Stimulated activated CD4-positive, alpha-beta T cell treated with anti-CD3 and anti-CD28 coated beads, Interleukin-4, amount 100 ng/mL, for 24 hours (primary cell): ENCODE data around the gene NUCKS1.

Experiments used
- DNase-seq: peaks from one replicate; pipeline ENCODE4 v3.0.0-alpha.2; 2020

Gene NUCKS1

DNA sequence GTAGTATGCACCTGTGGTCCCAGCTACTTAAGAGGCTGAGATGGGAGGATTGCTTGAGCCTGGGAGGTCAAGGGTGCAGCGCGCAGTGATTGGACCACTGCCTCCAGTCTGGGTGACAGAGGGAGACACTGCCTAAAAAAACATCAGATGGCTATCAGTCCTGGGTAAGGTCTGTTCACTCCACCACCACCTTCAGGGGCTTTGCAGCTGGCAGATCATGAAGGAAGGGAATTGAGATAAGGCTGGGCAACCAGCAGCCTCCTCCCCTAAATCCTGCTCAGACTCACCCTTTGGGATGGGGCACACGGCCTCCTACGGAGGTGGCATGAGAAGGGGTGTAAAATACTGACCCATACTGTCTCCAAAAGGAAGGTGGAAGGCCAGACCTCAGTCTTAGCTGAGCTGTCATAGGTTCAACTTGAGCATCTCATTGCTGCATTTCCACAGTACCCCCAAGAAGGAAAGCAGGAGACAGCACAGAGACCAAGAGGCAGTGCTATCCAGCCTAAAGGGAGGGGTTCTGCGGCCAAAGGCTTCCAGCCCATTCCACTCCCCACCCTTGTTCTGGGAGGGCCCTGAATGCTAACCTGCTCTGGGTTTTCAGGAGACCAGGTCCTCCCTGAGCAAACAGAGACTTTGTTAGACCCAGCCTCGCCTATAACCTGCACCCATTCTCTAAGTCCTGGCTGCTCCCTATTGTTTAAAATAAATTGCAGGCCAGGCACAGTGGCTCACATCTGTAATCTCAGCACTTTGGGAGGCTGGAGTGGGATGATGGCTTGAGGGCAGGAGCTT lies 83.4 kb downstream of the NUCKS1 start:
- no peak for DNase-seq

GRCh38 chr1:205665201-205666045 lies 84.6 kb downstream of the NUCKS1 start:
- no peak for DNase-seq

GRCh38 chr1:205664399-205665017 lies 85.5 kb downstream of the NUCKS1 start:
- DNase-seq: no peak

GRCh38 chr1:205663286-205663936 lies 86.6 kb downstream of the NUCKS1 start:
- DNase-seq: no peak
